ENCODE data around the gene TTBK2.
"Not testable (repeated sequence)": the region's sequence is repeated elsewhere in the genome, so short reads cannot be mapped to it uniquely, and the experiment has no call there.

TTBK2 gene

DNA sequence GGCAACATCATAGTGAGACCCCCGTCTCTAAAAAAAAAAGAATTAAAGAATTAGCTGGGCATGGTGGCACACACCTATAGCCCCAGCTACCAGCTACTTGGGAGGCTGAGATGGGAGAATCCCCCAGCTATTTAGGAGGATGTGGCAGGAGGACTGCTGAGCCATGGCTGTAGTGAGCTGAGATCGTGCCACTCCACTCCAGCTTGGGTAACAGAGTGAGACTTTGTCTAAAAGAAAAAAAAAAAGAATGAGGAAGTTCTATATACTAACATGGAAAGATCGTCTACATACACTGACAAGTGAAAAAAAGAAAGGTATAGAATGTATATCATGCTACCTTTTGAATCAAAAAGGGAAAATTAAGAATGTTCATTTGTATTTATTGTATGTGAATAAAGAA is 99.8 kb downstream of the TTBK2 start:
- no peak for DNase-seq (ENCODE audit: low read depth)

DNA sequence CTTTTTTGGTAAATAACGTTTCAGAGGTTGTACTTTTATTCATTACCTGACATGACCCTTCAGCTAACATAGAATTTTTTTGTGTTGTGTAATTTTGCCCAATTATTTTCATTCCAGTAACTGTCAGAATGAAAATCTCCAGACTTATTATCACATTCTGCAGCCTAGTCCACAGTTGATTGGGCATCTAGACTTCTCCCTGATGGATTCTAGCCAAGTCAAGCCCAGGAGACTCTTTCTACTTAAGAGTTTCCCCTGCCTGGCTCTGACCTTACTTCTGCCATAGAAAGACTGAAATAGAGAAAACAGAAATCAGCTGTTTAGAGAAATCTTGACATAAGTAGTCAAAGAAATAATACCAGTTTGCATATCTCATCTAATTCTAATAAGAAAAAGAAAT is 100.8 kb downstream of the TTBK2 start:
- DNase-seq (ENCODE audit: low read depth), result no peak

DNA sequence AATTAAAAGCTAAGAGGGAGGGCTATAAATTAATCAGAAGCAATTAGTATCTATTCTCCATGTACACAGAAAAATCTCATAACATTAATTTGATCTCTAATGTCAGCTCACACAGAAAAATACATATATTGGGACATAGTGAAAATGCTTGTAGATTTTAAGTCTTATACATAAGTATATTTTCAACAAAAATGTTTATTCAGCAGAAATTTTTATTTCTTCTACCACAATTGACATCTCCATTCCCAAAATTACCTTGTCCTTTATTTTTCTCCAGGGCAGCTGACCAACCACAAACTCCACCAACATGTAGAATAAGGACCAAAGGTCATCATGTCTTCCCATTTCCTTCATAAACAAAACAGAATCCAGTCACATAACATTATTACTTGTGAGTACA is 109.1 kb downstream of the TTBK2 start:
- DNase-seq (ENCODE audit: low read depth), result no peak

DNA sequence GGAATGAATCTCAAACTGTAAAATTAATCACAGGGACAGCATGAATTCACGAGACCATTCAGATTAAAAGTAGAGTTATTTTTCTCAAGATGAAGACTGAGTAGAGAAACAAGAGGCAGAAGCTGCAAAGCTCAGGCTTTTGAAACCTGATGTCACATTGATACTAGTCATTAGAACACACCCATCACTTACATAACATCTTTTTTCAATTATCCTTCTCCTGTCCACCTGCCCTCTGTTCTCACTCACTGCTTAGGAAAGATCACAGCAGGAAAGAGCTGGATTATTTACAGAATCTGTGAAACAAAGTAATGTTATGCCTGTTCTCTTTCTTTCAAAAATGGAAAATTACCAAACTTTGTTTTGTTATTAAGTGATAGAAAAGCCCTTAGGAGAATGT is 111.7 kb downstream of the TTBK2 start:
- no peak for DNase-seq (ENCODE audit: low read depth)

DNA sequence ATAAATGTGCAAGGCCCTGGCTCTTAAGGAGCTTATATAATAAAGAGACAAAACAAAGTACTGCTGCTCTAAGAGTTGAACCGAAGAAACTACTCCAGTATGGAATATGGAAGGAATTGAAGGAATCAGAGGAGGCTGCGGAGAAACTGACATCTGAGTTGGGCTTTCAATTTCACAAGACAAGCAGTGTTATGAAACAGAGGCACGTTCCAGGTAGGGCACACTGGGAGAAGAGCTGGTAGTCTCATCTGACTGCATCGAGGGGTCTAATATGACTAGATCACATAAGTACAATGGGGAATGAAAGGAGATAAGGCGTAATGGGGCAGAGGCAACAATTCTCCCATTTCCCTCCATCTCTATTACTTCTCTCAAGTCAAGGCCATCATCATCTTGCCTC is 115.3 kb downstream of the TTBK2 start:
- DNase-seq (ENCODE audit: low read depth), result no peak

DNA sequence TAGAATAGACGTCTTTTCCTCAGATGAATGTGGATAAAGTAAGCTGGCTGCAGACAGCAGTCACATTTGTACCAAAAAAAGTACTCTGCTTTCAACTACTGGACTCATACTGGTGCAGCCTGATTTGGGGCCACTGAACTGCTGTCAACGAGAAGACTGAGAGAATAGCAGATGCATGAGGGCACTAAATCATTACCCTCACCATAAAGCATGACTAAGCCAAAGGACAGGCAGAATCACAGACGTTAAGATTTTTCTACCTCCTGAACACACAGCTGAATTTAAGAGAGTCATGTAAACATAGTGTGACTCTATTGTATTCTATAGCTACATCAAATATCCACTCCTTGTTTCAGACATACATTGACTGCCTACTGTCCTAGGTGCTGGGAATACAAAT is 115.8 kb downstream of the TTBK2 start:
- no peak for DNase-seq (ENCODE audit: low read depth)

DNA sequence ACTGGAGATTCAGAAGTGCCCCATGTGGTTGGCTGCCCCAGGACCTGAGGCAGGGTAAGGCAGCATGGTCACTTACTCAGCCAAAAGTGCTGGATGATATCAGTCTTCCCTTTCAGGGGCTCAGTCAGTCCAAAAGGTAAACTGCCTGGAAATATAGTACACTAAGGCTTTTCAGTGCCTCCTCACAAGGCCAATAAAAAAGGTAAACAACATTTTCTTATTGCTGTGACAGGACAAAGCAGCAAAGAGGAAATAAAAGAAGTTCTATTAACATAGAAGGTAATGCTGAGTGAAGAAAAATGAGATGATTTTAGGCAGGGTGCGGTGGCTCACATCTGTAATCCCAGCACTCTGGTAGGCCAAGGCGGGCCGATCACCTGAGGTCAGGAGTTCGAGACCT is 117.1 kb downstream of the TTBK2 start:
- DNase-seq (ENCODE audit: low read depth), result no peak

DNA sequence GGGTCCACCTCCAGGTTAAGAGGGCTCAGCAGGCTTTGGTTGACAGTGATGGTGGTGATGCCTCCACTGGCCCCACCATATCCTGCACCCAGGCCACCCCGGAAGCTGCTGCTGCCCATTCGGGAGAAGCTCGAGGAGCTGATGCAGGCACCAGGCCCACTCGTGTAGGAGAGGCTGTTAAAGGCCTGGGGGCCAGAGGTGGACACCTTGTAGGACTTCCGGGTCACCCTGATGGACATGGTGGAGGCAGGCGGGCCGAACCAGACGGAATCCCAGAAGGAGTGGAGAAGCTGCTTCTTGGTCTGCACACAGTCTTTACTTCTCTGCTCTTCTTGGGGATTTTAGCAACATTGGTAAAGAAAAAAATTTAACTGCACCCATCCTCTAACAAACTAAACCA is 118.4 kb downstream of the TTBK2 start:
- no peak for DNase-seq (ENCODE audit: low read depth)

DNA sequence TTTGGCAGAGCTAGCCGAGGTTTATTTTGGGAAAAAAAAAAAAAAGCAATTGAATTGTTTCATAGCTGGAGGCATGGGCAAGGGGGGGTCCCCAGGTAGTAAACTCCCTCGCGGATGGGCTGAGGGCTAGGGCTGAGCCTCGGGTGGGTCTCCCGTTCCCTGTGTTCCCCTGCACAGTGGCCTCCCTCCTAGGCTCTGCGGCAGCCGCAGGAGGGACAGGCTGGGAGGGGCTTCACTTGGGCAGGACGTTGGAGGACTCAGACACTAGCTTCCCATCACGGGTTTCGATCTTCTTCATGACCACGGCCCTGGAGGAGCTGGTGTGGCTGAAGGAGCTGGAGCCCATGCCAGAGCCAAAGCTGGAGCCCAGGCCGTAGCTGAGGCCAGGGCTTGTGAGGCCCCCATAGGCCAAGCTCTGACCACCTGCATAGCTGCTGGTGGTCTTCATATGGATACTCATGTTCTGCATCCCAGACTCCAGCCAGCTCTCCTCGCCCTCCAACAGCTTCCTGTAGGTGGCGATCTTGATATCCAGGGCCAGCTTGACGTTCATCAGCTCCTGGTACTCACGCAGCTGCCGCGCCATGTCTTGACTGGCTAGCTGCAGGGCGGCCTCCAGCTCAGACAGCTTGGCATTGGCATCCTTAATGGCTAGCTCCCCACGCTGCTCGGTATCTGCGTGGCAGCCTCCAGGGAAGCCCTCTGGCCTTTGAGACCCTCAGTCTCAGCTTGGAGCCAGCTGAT is 119.7 kb downstream of the TTBK2 start:
- DNase-seq (ENCODE audit: low read depth), result no peak

DNA sequence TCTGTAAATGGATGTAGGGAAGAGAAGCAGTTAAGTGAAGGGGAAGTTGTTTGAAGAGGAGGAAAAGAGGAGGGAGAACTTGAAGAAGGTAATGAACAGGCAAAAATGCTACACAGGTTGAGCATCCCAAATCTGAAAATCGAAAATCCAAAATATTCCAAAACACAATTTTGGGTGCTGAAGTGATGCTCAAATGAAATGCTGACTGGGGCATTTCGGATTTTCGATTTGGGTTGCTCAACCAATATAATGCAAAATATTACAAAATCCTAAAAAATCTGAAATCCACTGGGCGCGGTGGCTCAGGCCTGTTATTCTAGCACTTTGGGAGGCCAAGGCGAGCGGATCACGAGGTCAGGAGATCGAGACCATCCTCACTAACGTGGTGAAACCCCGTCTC is 121.8 kb downstream of the TTBK2 start:
- no peak for DNase-seq (ENCODE audit: low read depth)

DNA sequence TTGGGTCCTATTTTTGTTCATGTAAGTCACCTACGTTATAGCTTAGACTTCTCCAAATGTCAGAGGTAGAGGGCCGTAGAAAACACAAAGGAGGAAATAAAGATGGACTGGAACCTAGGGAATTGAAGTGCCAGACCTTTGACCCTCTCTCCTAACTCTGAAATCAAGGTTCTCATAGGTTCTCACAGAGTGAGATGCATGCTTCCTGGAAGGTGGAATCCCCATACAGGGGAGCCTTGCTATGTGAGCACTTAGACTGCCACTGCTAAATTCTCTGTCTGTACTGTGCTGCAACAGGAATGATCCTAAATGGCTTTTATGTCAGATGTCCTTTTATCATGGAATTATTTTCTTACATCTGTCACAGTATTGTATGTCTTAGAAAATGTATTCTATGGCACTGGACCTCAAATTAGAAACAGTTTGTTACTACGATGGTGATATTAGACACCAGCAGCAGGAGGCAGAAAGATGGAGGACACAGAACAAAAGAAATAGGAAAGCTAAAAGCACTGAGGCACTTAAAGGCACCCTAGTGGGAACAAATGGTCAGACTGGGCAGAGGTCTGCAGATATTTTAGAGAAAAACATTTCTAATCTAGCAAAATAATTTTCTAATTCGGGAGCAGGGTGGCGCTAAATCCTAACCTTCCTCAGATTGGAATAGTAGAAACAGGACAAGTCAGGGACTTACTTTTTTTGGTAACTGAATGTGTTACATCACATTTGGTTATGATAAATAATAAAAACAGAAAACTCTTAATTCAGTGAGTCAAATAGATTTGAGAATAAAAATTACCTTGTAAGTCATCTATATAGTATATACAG is 123.4 kb downstream of the TTBK2 start:
- peak; percentile 5 for DNase-seq (ENCODE audit: low read depth)

DNA sequence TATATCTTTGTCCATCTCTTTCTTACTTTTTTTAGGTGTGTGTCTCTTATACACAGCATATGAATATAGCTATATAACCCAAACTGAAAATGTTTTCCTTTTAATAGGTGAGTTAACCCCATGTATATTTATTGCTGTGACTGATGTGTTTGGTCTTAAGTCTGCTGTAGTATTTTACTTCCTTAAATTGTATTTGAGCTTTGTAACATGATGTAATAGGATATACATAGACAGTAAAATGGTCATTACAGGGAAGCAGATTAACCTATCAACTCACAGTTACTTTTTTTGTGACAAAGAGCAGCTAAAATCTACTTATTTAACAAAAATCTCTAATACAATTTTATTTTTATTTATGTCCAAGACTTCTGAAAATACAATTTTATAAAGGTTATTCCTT is 131.9 kb downstream of the TTBK2 start:
- no peak for DNase-seq (ENCODE audit: low read depth)

DNA sequence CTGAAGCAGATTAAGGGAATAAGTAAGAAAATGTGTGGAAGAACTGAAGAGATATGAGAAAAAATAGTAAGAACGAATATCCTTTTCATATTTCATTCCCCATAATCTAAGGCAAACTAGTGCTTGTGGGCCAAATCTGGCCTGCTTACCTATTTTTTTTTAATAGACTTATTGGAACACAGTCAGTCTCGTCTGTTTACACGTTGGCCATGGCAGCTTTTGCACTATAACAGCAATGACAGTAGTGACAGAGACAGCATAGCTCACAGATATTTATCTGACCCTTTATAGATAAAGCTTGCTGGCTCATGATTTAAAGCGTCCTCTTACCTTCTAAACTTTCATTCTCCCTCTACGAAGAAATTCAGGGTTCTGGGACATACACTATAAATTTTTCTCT is 133.6 kb downstream of the TTBK2 start:
- no peak for DNase-seq (ENCODE audit: low read depth)

DNA sequence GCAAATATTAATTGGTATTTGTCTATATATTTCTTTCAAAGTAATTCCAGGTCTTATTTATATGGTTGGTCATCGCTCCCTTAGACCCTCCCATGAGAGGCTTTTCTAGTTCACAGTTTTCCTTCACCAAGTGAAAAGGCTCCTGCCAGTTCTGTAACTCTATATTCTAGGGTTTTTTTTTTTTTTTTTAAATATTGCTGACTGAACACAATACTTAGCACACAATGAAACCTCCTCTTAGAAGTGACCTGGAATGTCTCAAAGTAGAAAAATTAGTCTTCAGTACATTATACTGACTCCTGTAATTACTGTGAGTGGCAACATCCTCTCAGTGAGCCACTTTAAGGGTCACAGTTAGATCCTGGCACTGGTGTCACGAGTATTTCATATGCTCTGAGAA is 135.0 kb downstream of the TTBK2 start:
- no peak for DNase-seq (ENCODE audit: low read depth)

DNA sequence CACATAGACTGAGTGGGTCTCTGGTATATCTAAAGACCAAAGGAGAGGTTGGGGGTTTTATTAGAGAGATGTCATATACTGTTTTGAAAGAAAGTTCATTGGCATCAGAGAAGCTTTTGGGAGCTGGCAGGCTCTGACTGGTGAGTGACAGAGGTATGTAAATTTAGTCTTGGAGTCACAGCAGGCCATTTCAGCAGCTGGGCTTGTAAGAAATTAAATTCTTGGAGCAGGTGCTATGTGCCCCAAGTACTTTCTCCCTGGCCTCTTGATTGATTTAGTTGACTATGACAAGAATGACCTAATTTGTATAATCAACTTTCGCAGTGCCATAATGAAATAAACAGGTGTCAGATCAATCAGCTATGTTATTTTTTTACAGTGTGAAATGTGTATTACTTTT is 135.9 kb downstream of the TTBK2 start:
- no peak for DNase-seq (ENCODE audit: low read depth)

DNA sequence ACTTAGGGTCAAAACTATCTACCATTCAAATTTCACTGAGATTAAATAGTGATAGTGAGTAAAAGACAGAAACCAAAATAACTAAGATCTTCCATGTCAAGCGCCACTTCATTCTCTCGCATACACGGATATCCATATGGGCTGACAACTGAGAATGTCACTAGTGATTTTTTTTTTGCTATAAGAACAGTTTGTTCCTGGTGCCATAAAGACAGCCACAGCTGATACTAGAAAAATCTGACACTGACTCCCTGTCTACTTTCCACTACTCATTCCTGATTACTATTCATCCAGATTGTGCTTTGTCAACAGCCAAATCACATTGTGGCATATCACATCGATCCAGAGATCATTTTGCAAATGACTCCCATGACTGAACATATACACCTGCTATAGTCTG is 137.9 kb downstream of the TTBK2 start:
- DNase-seq (ENCODE audit: low read depth), result no peak

DNA sequence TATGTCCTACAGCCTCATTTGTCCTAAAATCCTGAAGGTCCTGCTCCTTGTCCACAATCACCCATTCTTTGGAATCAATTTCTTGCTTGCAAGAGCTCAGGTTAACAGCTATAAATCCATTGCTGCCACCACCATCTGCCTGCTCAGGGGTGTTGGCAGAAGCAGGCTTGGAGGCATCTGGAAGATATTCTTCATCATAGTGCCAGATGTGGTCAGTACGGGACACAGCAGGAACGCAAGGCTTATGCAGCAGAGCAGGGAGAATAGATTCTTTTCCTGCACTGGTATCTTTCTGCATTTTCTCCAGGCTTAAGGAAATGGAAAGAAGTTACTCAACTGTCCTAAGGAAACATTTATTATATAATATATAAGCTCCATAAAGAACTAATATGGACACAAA is 145.2 kb downstream of the TTBK2 start:
- DNase-seq (ENCODE audit: low read depth), result no peak

DNA sequence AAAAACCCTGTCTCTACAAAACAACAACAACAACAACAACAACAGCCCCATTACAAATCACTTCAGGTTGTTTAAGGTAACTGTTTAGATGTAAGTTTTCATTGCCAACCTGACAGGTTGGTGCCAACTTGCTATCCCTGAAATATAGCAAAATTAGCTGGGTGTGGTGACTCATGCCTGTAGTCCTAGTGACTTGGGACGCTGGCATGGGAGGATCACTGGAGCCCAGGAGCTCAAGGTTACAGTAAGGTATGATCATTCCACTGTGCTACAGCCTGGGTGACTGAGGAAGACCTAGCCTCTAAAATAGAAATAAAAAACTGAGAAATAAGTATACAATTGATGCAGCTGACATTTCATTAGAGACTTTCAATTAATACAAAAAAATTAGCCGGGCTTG is 147.7 kb downstream of the TTBK2 start:
- DNase-seq (ENCODE audit: low read depth), result no peak

DNA sequence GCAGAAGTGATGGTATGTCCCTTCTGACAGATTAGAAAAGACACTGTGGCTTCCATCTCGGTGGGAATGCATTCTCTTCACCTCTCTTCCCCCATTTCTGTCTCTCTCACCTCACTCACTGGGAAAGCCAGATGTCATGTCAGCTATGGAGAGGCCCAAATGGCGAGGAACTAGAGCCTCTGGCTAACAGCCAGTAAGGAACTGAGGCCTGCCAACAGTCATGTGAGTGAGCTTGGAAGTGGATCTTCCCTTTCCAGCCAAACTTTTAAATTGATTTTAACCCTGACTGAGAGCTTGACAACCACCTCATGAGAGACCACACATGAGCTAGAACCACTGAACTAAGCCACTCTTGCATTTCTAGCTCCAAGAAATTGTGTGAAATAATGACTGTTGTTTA is 148.4 kb downstream of the TTBK2 start:
- DNase-seq (ENCODE audit: low read depth), result no peak

DNA sequence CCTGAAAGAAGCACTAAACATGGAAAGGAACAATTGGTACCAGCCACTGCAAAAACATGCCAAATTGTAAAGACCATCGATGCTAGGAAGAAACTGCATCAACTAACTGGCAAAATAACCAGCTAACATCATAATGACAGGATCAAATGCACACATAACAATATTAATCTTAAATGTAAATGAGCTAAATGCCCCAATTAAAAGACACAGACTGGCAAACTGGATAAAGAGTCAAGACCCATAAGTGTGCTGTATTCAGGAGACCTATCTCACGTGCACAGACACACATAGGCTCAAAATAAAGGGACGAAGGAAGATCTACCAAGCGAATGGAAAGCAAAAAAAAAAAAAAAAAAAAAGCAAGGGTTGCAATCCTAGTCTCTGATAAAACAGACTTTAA is 154.5 kb downstream of the TTBK2 start:
- not testable (repeated sequence) for DNase-seq (ENCODE audit: low read depth)

DNA sequence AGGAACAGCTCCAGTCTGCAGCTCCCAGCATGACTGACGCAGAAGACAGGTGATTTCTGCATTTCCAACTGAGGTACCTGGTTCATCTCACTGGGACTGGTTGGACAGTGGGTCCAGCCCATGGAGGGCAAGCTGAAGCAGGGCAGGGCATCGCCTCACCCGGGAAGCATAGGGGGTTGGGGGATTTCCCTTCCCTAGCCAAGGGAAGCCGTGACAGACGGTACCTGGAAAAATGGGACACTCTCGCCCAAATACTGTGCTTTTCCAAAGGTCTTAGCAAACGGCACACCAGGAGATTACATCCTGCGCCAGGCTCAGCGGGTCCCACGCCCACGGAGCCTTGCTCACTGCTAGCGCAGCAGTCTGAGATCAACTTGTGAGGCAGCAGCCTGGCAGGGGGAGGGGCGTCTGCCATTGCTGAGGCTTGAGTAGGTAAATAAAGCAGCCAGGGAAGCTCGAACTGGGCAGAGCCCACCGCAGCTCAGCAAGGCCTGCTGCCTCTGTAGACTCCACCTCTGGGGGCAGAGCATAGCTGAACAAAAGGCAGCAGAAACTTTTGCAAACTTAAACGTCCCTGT is 156.3 kb downstream of the TTBK2 start:
- not testable (repeated sequence) for DNase-seq (ENCODE audit: low read depth)

DNA sequence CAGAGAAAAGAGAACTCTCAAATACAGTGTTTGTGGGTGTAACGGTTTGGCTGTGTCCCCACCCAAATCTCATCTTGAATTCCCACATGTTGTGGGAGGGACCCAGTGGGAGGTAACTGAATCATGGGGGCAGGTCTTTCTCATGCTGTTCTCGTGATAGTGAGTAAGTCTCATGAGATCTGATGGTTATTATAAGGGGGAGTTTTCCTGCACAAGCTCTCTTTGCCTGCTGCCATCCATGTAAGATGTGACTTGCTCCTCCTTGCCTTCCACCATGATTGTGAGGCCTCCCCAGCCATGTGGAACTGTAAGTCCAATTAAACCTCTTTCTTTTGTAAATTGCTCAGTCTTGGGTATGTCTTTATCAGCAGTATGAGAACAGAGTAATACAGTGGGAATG is 158.8 kb downstream of the TTBK2 start:
- DNase-seq (ENCODE audit: low read depth), result not testable (repeated sequence)

DNA sequence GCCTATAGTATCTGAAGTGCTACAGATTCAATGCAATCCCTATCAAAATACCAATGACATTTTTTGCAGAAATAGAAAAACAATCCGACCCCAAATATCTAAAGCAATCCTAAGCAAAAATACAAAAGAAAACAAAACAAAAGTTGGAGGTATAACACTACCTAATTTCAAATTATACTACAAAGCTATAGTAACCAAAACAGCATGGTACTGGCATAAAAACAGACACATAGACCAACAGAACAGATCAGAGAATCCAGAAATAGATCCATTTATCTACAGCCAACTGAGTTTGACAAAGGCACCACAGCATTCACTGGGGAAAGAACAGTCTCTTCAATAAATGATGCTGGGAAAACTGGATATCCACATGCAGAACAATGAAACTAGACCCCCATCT is 159.8 kb downstream of the TTBK2 start:
- DNase-seq (ENCODE audit: low read depth), result no peak
